Mammary epithelial cell (primary cell): ENCODE measurements around the gene IPO4.

Source experiments
- CTCF ChIP-seq, 2 donors: IDR thresholded peaks in 1 of 2; conservative IDR thresholded peaks in 1 of 2; 2 replicates each; pipeline ENCODE4 v1.5.1; 2011 to 2012; ENCODE audit warnings: inconsistent platforms in 2 of 2, low read length in 2 of 2, mild to moderate bottlenecking in 2 of 2, control low read depth in 1 of 2, low read depth in 1 of 2; ENCODE audit not compliant: insufficient read depth in 1 of 2; ENCODE audit errors: extremely low read depth in 1 of 2
- EZH2 ChIP-seq: IDR thresholded peaks from 2 replicates; pipeline ENCODE4 v1.6.1; 2012; ENCODE audit warnings: low read length, inconsistent platforms, borderline replicate concordance

- TF ChIP-seq CTCF (conservative IDR thresholded peaks at IDR 0.05 in 1 of 2, IDR thresholded peaks at IDR 0.05 in 1 of 2; ENCODE audit: extremely low read depth in 1 of 2, insufficient read depth in 1 of 2, low read depth in 1 of 2, low read length in 2 of 2) (no peak), EZH2 (no peak)
These were observed 55.6 kb downstream of the IPO4 start for GRCh38 chr14:24132976-24133375.
